ENCODE data around the gene NUDT5.

NUDT5 gene

GRCh38 chr10:12214093-12214492, 18.4 kb upstream of the NUDT5 start:
- no peak for TF ChIP-seq CTCF (IDR thresholded peaks at IDR 0.05; ENCODE audit: borderline replicate concordance, insufficient read depth, low read depth, low read length)
- H3K4me3 ChIP-seq (ENCODE audit: low read depth, low read length), result no peak overlapping the region

DNA sequence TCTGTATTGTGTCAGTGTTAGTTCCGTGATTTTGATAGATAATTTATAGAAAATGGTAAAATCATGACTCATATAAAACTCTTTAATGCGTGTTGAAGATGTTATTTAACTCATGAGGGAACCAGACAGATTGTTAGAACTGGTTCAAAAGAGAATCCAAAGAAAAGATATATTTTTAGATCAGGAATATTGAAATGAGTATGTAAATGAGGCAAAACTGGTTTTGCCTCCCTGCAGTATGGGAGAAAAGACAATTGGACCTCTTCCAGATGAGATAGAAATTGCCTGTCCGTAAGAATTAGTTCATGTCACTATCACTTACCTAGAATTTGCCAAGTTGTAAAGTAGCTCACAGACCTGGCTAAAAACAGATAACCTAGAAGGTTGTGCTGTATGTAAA, 17.9 kb upstream of the NUDT5 start:
- no peak for TF ChIP-seq CTCF (IDR thresholded peaks at IDR 0.05; ENCODE audit: borderline replicate concordance, insufficient read depth, low read depth, low read length)
- no peak overlapping the region for H3K4me3 ChIP-seq (ENCODE audit: low read depth, low read length)

- H3K4me3 ChIP-seq (ENCODE audit: low read depth, low read length), result no peak overlapping the region
- no peak for TF ChIP-seq CTCF (IDR thresholded peaks at IDR 0.05; ENCODE audit: borderline replicate concordance, insufficient read depth, low read depth, low read length)
These were observed 16.8 kb upstream of the NUDT5 start for GRCh38 chr10:12212454-12212853.

- H3K4me3 ChIP-seq (ENCODE audit: low read depth, low read length), result no peak overlapping the region
- no peak for TF ChIP-seq CTCF (IDR thresholded peaks at IDR 0.05; ENCODE audit: borderline replicate concordance, insufficient read depth, low read depth, low read length)
These were observed 12.8 kb upstream of the NUDT5 start for GRCh38 chr10:12208460-12208859.

DNA sequence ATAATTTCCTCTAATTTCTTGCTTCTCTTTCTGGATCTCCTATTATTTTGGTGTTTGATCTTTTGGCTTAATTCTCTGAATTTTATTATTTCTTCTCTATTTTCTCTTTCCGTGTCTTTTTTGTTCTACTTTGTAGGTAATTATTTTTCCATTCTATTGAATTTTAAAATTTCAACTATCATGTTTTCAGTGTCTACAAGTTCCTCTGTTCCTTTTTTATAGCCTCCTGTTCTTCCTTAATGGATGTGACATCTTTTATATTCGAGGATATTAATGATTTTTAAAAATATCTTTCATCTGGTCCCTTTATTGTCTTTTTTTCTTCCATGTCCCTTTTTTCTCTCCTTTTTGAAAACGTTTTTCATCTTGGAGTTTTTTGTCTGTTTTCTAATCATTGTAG, 11.4 kb upstream of the NUDT5 start:
- H3K4me3 ChIP-seq (ENCODE audit: low read depth, low read length), result no peak overlapping the region
- no peak for TF ChIP-seq CTCF (IDR thresholded peaks at IDR 0.05; ENCODE audit: borderline replicate concordance, insufficient read depth, low read depth, low read length)

DNA sequence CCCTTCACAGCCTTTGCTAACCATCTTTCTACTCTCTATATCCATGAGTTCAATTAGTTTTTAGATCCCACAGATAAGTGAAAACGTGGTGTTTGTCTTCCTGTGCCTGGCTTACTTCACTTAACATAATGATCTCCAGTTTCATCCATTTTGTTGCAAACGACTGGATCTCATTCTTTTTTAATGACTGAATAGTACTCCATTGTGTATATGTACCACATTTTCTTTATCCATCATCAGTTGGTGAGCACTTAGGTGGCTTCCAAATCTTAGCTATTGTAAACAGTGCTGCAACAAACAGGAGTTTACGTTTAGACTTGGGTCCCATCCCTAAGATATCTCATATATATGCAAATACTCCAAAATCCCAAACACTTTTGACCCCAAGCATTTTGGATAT, 9.4 kb upstream of the NUDT5 start:
- TF ChIP-seq CTCF (IDR thresholded peaks at IDR 0.05; ENCODE audit: borderline replicate concordance, insufficient read depth, low read depth, low read length), result no peak
- no peak overlapping the region for H3K4me3 ChIP-seq (ENCODE audit: low read depth, low read length)

GRCh38 chr10:12202226-12202625, 6.5 kb upstream of the NUDT5 start:
- no peak for TF ChIP-seq CTCF (IDR thresholded peaks at IDR 0.05; ENCODE audit: borderline replicate concordance, insufficient read depth, low read depth, low read length)

More at GRCh38 chr10:12202226-12202625, 6.5 kb upstream of the NUDT5 start:
- H3K4me3 ChIP-seq (ENCODE audit: low read depth, low read length), result no peak overlapping the region

Measured in GM12875 (cell line).